GM19240 (cell line): ENCODE measurements around the gene CD68.
"Not testable (repeated sequence)": the region's sequence is repeated elsewhere in the genome, so short reads cannot be mapped to it uniquely, and the experiment has no call there.

Experiments used
- DNase-seq: peaks from one replicate; pipeline ENCODE4 v3.0.0; 2011; ENCODE audit warnings: low spot score; ENCODE audit not compliant: insufficient read length

The CD68 gene

GRCh38 chr17:7580604-7581575, 1.5 kb downstream of the CD68 start:
- DNase-seq: no peak

GRCh38 chr17:7582396-7583252, 3.2 kb downstream of the CD68 start:
- no peak for DNase-seq

GRCh38 chr17:7583253-7584109, 4.0 kb downstream of the CD68 start, which contains the start of gene MPDU1:
Gene MPDU1, plus strand, starts transcription at chr17:7583852. Its CDS starts 11 bp downstream, at chr17:7583863.
- peak; percentile 71 for DNase-seq

- DNase-seq: no peak
These were observed 7.4 kb downstream of the CD68 start for GRCh38 chr17:7586673-7587419.

GRCh38 chr17:7587420-7588151, 8.1 kb downstream of the CD68 start:
- no peak for DNase-seq

GRCh38 chr17:7588553-7589203, 9.2 kb downstream of the CD68 start:
- no peak for DNase-seq

GRCh38 chr17:7589204-7589868, 9.9 kb downstream of the CD68 start:
- DNase-seq: peak; percentile 51

GRCh38 chr17:7589891-7590691, 10.7 kb downstream of the CD68 start, which contains the start of gene SOX15:
Gene SOX15, minus strand, starts transcription at chr17:7590094. Its CDS starts 418 bp downstream, at chr17:7589676.
- no peak for DNase-seq

- DNase-seq: no peak
These were observed 11.3 kb downstream of the CD68 start for GRCh38 chr17:7590743-7591142.

GRCh38 chr17:7591596-7591995, 12.2 kb downstream of the CD68 start:
- DNase-seq: no peak

GRCh38 chr17:7592422-7593021, 13.1 kb downstream of the CD68 start:
- no peak for DNase-seq

- no peak for DNase-seq
These were observed 13.9 kb downstream of the CD68 start for GRCh38 chr17:7593296-7593695.

- not testable (repeated sequence) for DNase-seq
These were observed 18.1 kb downstream of the CD68 start for GRCh38 chr17:7597561-7597960.

GRCh38 chr17:7606280-7606679, 26.8 kb downstream of the CD68 start:
- DNase-seq: no peak

GRCh38 chr17:7610641-7611040, 31.2 kb downstream of the CD68 start:
- no peak for DNase-seq

GRCh38 chr17:7611635-7612293, 32.3 kb downstream of the CD68 start:
- DNase-seq: no peak

GRCh38 chr17:7612294-7612640, 32.8 kb downstream of the CD68 start:
- DNase-seq: no peak
